22Rv1 (cell line): ENCODE results near the gene NRG4.

Experiments used
- CTCF ChIP-seq: fragments of 450-650 bp; IDR thresholded peaks from 2 replicates; pipeline ENCODE4 v1.5.1; 2017; ENCODE audit warnings: mild to moderate bottlenecking
- ZFX ChIP-seq: fragments of 450-650 bp; IDR thresholded peaks from 2 replicates; pipeline ENCODE4 v1.6.1; 2017; ENCODE audit warnings: antibody characterized with exemption, borderline replicate concordance

- TF ChIP-seq CTCF (no peak), ZFX (no peak)
These were observed 82.2 kb downstream of the NRG4 start for GRCh38 chr15:75929799-75930565.
